ENCODE results near the gene LRRC4.

- TF ChIP-seq CTCF (IDR thresholded peaks at IDR 0.05) (no peak), POLR2AphosphoS5 (IDR thresholded peaks at IDR 0.05) (no peak)
Measured at GRCh38 chr7:128078309-128078708, 47.1 kb upstream of the LRRC4 start.

Measured in upper lobe of left lung (tissue), 4 donors.